Measurements from ENCODE around the gene ZNF211.

Gene ZNF211

DNA sequence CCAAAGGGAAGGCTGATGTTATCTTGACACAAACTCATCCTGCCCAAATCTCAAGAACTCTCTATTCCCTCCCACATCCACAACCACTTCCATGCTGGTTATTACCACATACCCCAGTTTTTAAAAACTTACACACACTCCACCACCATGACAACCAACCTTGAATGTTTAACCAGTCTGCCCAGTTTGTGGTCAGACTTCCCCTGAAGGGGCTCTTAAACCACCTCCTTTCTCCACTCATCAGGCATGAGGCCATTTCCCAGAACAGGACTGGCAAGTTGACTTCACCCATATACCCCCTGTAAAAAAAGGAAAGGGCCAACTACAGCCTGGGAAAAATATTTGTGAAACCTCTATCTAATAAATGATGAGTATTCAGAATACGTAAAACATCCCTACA, 23.4 kb downstream of the ZNF211 start:
- no peak for DNase-seq

DNA sequence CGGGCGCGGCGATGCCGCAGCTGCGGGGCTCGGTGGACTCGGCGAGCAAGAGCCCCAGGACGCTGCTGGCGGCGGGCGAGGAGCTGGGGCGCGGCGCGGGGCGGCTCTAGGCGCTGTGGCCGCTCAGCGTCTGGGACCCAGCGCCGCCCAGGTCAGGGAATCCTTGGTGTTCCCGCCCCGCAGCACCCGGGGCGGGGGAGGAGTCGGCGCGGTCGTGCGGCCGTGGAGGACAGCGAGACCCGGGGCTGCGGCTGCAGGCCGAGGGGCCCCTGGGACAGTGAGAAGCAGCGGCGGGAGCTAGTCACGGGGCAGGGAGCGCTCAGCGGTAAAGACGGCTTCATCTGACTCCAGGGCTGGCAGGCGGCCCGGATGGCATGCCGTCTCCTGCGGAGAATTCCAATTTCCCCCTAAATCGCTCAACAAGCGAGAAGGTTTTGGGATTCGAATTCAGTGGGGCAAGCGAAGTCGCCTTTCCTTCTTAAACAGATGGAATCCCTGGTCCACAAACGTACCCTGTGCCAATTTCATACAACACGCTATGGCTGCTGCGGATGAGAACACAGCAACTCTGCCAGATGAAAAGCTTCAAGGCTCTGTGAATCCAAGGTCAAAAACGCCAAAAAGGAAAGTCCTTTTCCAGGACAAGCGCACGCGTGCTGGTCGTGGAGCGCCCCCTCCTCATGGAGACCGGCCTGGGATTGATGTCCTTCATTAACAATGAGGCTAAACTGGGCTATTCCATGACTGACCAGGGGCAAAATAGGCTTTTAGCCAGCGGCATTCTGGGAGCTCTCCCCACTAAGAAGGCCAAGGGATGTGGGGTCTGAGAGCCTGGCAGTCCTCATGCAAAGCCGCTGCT, 31.5 kb downstream of the ZNF211 start:
- DNase-seq, result no peak

DNA sequence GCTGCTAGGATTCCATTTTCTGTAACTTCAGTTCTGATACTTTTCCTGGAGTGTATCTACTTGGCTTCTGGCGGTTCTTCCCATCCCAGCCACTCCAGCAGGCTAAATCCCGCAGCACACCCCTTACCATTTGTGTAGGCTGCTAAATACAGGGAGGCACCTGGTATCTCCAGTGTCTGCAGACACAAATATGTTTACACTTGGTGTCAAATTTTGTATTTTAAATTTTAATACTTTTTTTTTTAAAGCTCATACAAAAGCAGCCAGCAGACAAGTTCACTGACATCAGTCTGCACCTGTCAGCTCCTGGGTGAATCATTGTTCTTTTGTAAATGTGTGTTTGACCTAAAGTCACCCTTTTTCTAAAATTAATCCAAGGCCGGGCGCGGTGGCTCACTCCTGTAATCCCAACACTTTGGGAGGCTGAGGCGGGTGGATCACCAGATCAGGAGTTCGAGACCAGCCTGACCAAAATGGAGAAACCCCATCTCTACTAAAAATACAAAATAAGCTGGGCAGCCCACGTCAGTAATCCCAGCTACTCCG, 32.4 kb downstream of the ZNF211 start:
- no peak for DNase-seq

DNA sequence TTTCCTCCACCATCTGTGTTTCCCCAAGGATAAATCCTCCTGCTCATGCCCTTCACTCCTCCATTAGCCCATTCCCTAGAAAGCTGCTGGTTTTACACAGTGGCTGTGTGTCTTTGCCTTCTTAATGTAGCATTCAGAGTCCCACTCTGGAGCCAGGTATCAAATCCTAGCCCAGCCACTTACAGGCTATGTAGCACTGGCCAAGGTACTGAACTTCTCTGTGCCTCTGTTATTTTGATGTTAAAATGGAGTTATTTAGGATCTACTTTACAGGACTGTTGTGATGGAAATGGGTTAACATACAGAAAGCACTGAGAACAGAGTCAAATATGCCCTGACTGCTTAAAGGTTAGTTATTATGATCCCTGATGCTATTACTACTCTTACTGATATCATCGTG, 34.3 kb downstream of the ZNF211 start:
- no peak for DNase-seq

DNA sequence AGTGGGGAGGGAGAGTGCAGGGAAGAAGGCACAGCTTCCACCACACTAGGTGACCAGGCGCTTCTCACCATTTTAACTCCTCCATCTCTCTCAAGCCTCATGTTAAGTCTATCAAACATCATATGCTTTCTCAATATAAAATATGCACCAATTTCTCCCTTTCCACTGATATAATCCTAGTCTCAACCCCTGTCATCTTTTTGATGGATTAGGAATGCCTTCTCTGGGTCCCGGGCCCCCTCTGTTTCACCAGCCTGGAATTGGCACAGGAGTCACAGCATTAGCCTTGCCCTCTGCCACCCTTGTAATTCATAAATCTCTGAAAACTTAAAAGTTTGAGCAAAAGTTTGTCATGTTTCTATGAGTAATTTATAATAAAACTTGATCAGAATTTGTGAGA, 35.7 kb downstream of the ZNF211 start, which contains the start of gene ZSCAN4:
TSS of gene ZSCAN4 (plus strand) at position 301 of the 400 bp plus-strand sequence. CDS start 7,211 bp downstream, outside the sequence.
- DNase-seq, result no peak

DNA sequence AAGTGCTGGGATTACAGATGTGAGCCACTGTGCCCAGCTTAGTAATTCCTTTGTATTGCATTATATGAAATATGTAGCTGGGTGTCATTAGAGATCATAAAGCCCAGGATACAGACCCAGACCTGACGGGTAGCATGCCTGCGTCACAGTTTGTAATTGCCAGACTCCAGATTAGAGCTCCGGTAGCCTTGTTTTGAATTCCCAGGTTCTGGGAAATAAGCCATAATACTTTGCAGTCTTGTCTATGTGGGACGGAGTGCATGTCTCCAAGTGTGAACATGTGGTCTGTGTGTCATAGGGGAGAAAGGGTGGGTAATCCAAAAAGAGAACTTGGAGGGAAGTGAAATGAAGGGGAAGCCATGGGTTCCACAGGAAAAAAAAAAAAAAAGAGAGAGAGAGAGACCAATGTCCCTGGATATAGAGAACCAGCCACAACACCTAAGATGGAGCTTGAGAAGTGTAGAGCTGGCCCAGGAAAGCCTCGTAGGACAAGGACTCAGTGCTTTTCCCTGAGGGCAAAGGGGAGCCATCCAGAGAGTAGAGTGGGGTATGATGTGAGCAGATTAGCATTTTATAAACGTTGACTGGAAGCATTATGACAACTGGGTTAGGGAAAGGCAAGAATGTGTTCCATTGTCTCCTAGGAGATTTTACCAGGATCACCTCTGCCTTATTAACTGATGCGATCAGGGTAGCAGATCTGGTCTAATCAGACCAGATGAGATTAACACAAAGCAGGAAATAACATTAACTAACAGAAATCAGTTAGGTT, 38.3 kb downstream of the ZNF211 start:
- no peak for DNase-seq

DNA sequence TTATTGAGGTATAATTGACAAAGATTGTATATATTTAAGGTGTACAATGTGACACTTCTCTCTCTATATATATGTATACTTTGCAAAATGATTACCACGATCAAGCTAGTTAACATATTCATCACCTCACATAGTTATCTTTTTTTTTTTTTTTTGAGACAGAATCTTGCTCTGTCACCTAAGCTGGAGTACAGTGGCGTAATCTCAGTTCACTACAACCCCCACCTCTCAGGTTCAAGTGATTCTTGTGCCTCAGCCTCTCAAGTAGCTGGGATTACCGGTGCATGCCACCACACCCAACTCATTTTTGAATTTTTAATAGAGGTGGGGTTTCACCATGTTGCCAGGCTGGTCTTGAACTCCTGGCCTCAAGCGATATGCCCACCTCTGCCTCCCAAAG, 39.5 kb downstream of the ZNF211 start:
- DNase-seq, result no peak

DNA sequence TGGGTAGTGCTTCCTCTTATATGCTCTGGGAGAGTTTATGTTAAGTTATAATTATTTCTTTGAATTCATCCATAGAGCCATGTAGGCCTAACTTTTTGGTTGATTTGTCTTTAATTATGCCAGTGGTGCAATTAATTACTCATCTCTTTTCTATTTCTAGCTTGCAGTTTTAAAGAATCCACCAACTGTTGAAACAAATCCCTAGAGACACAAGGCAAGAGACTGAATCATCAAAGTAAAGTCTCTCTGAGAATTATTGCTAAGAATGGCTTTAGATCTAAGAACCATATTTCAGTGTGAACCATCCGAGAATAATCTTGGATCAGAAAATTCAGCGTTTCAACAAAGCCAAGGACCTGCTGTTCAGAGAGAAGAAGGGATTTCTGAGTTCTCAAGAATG, 42.9 kb downstream of the ZNF211 start:
- no peak for DNase-seq

DNA sequence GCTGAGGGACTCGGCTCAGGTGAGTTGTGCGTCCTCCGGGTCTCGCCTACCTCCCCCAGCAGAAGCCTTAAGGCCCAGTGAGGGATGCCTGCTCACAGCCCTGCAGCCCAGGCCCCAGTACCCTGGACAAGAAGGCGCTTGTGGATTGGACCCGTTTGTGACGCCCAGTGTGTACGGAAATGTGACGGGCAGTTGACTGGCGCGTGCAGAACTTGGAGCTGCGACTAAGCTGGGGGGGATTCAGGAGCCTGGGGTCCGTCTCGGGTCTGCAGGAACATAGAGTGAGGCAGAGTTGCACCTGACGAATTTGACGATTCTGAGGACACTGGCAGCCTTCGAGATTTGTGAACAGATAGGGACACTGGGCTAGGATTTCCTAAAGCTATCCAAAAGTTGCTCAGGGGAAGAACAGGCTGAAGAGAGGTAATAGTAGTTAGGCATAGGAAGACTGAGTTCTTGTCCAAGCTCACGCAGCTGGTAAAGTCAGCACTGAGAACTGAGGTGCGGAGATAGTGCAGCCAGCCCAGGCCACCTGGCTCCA, 49.3 kb downstream of the ZNF211 start:
- DNase-seq, result no peak

DNA sequence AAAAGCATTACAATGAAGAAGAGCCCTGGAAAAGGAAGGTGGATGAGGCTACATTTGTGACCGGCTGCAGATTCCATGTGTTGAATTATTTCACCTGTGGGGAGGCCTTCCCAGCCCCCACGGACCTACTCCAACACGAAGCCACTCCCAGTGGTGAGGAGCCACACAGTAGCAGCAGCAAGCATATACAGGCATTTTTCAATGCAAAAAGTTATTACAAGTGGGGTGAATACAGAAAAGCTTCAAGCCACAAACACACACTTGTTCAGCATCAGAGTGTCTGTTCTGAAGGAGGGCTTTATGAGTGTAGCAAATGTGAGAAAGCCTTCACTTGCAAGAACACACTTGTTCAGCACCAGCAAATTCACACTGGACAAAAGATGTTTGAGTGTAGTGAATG, 53.8 kb downstream of the ZNF211 start:
- DNase-seq, result no peak

DNA sequence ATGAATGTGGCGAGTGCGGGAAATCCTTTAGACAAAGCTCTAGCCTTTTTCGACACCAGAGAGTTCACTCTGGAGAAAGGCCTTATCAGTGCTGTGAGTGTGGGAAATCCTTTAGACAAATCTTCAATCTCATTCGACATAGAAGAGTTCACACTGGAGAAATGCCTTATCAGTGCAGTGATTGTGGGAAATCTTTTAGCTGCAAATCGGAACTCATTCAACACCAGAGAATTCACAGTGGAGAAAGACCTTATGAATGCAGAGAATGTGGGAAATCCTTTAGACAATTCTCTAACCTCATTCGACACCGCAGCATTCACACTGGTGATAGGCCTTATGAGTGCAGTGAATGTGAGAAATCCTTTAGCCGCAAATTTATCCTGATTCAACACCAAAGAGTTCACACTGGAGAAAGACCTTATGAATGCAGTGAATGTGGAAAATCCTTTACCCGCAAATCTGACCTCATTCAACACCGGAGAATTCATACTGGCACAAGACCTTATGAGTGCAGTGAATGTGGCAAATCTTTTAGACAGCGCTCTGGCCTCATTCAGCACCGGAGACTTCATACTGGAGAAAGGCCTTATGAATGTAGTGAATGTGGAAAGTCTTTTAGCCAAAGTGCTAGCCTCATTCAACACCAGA, 54.5 kb downstream of the ZNF211 start:
- DNase-seq, result no peak

DNA sequence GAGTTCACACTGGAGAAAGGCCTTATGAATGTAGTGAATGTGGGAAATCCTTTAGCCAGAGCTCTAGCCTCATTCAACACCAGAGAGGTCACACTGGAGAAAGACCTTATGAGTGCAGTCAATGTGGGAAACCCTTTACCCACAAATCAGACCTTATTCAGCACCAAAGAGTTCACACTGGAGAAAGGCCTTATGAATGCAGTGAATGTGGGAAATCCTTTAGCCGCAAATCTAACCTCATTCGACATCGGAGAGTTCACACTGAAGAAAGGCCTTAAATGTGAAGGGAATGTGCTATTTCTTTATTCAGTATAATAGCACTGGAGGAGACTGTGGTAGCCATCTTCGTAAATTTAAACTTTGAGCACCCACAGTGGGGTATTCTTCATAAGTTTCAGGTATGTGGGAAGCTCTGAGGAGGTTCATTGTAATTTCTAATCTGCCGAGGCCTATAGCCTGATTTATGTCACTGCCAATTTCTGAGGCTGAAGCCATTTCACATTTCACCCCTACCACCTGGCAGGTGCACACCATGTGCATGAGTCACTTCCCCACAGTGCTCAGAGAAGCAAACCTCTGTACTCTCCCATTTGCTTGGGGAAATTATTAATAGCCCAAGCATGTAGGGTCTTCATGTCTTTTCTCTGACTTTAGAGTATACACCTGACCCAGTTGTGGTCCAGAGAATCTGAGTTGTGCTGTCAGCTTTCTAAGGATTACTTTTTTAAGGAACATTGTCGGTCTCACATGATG, 55.2 kb downstream of the ZNF211 start:
- no peak for DNase-seq

DNA sequence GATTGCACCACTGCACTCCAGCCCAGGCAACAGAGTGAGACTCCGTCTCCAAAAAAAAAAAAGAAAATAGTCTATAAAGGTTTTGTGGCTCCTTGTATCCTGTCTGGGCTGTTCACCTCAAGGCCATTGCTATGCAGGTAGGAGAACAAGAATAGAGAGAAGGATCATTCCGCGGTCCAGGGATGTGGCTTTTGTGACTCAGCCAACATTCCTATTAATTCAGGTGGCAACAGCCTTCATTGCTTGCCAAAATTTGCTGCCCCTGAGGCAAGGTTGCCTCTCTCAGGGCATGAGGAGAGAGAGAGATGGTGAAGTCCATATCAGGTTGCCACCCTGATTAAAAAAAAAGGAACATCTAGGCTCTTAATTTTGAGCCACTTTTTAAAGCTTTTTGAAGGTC, 56.8 kb downstream of the ZNF211 start:
- DNase-seq, result no peak
